Endothelial cell of hepatic sinusoid (primary cell): ENCODE results near the gene FHOD3.

Experiments used
- in situ Hi-C: cut with HindIII; loops from 2 replicates; pipeline ENCODE4 v1.10.0; 2017; ENCODE audit warnings: low sequenced_read_pairs

Gene FHOD3

GRCh38 chr18:36402765-36403396, 105.4 kb downstream of the FHOD3 start:
- in situ Hi-C loops: loop anchor here (5.0 kb wide), 1 partner anchor 36 kb away; no protein-coding TSS in a partner anchor

GRCh38 chr18:36403896-36404820, 106.6 kb downstream of the FHOD3 start:
- in situ Hi-C loops: loop anchor here (5.0 kb wide), 1 partner anchor 37 kb away; no protein-coding TSS in a partner anchor

GRCh38 chr18:36405611-36406010, 108.1 kb downstream of the FHOD3 start:
- in situ Hi-C loops: no loop called here

- in situ Hi-C loops: no loop called here
These were observed 109.3 kb downstream of the FHOD3 start for GRCh38 chr18:36406805-36407204.

DNA sequence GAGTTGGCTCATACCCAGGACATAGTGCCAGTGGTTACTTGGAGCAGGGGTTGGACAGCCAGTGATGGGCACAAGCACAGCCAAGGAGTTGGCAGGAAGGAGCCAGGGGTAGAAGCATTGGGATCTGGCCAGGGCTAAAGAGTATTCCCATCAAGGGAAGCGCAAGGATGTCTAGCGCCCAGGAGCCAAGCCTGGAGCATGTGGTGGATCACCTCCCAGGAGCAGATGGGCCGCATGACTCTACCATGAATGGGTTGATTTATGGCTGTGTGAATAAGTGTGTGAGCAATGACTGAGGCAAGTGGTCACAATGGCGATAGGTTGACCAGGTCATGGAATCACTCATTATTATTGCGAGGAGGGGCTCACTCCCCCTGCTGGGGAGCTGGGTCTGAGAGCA, 111.1 kb downstream of the FHOD3 start:
- in situ Hi-C loops: no loop called here

DNA sequence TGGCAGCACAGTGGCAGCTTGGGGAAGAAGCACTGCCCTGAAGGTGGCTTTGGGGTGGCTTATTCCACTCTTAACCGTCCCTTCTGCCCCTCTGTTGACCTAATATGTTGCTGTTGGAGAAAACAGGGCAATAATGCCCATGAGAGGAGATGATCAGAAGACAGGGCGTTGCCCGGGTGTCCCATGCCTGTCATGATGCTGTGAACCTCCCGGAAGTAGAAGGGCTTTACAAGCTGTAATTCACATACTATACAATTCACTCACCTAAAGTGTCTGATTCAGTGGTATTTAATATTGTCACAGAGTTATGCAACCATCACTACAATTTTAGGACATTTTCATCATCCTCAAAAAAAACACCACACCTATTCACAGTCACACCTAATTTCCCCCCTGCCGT, 112.3 kb downstream of the FHOD3 start:
- in situ Hi-C loops: no loop called here

GRCh38 chr18:36410346-36410745, 112.8 kb downstream of the FHOD3 start:
- in situ Hi-C loops: no loop called here

GRCh38 chr18:36411745-36412168, 114.2 kb downstream of the FHOD3 start:
- in situ Hi-C loops: no loop called here

DNA sequence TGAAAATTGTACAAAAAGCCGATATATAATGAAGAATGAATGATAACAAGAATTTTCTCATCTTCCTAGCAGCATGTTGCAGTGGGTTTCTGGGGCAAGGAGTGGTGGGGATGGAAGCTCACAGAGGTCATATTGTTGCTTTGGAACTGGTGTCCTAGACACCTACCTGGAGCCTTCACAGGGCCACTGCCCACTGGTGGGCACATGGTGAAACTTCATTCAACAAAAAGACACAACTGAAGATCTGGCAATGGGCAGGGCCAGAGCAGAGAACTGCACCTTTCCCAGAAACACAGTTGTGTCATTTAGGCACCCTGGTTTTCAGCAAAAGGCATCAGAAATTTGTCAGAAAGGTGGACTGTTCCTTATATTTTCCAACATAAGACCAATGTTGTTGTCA, 115.3 kb downstream of the FHOD3 start:
- in situ Hi-C loops: no loop called here

DNA sequence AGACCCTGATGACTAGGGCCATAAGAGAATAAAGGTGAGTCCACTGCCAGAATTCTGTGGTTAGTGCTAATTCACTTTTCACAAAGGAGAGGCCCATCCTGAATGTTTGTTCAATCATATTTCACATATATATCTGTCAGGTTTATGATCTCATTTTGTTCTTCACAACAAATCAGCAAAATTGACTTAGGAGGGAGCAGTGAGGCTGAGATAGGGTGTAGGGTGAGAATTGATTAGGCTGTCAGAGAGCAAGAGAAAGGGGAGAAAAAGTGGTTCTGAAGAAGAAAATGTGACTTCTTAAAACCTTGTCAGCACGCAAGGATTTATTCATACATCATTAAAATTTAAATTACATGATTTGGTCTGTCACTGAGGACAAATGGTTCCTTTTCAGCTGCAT, 117.7 kb downstream of the FHOD3 start:
- in situ Hi-C loops: loop anchor here (5.0 kb wide), 1 partner anchor 83 kb away; no protein-coding TSS in a partner anchor

GRCh38 chr18:36415625-36416024, 118.1 kb downstream of the FHOD3 start:
- in situ Hi-C loops: loop anchor here (5.0 kb wide), 1 partner anchor 83 kb away; no protein-coding TSS in a partner anchor

DNA sequence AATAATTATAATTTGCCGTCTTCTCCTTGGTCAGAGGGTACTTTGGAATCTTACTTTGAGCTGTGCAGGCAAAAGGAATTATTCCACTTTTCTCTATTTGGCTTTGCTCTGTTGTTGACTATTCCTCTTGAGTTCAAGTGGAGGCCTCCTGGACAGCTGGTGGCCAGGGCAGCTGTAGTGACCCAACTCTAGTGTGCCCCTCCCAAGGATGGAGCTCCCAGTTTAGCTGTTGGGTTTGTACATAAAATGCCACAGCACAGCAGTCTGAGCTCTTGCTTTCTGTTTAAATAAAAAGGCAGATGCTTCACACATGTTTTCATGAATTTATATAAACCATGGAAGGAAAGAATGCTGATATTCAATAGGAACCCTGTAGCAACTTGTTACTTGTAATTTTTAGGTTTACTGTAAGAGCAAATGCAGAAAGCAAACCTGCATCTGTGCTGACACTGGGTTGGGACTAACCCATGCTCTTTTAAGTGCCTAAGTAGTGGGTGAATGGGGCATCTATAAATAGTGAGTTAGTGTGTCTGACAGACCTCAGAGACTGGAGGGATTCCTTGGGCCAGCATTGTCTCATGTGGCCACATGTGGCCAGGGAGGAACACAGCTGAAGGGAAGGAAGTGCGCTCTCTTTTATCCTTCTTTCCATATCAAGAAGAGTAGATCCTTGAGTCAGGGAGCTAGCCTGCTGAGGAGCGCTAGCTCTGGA, 121.8 kb downstream of the FHOD3 start:
- in situ Hi-C loops: loop anchor here (5.0 kb wide), 1 partner anchor 87 kb away; no protein-coding TSS in a partner anchor

- in situ Hi-C loops: loop anchor here (5.0 kb wide), 1 partner anchor 88 kb away; no protein-coding TSS in a partner anchor
These were observed 122.5 kb downstream of the FHOD3 start for GRCh38 chr18:36419900-36420531.

- in situ Hi-C loops: no loop called here
These were observed 123.3 kb downstream of the FHOD3 start for GRCh38 chr18:36420826-36421225.

DNA sequence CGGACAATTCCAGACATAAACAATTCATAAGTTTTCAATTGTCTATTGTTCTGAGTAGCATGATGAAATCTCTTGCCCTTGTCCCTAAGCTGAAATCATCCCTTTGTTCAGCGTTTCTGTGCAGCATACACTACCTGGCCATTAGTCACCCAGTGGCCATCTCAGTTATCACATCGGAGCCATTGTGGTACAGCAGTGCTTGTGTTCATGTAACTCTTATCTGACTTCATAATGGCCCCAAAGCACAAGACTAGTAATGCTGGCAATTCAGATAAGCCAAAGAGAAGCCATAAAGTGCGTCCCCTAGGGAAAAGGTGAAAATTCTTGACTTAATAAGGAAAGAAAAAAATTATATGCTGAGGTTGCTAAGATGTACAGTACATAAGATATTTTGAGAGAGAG, 127.2 kb downstream of the FHOD3 start:
- in situ Hi-C loops: no loop called here

DNA sequence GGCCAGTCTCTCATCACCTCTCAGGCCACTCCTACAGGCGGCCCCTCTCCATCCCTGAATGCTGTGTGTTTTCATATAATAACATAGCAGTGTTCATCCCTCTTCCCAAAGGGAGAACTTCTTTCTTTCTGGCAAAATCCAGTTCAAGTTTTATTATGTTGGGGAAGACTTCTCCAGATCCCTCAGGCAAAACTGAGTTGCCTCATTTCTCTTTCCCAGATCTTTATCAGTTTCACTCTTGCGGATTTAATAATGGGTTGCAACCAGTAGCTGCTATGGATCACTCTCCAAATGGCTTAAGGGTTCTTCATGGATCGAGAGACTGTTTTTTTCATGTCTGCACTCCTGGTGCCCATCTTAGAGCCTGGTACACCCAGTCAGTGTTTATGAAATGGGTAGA, 129.9 kb downstream of the FHOD3 start:
- in situ Hi-C loops: no loop called here

GRCh38 chr18:36427831-36428230, 130.3 kb downstream of the FHOD3 start:
- in situ Hi-C loops: no loop called here

GRCh38 chr18:36428431-36429029, 131.0 kb downstream of the FHOD3 start:
- in situ Hi-C loops: no loop called here

DNA sequence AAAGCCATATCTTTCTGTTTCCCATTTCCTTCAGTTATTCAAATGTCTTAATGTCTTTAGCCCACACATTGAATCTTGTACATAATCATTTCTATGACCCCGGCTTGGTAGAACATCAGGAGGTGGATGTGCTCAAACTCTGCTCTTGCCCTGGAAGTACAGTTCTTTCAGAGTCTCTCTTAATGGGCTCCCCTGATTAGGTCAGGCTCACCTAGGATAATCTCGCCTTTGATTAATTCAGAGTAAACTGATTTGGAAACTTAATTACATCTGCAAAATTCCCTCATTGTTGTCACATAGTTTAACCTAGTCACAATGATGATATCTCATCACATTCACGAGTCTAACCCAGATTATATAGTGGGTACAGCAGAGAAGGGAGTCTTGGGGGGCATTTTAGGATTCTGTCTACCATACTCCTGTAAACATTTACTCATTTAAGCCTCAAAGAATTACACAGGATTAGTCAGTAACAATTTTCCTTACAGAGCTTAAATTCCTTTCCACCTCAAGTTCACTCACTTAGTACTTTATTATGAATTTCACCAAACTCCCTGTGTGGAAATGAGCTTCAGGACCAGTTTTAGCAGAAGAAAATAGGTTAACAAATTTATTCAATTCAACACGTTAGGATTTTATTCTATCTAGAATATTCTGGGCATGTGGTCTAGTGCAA, 135.5 kb downstream of the FHOD3 start:
- in situ Hi-C loops: no loop called here

- in situ Hi-C loops: no loop called here
These were observed 138.9 kb downstream of the FHOD3 start for GRCh38 chr18:36436387-36436786.
